ENCODE data around the gene TWSG1.
"Not testable (repeated sequence)": the region's sequence is repeated elsewhere in the genome, so short reads cannot be mapped to it uniquely, and the experiment has no call there.

Gene TWSG1

GRCh38 chr18:9392726-9393125 lies 58.2 kb downstream of the TWSG1 start:
- ATAC-seq (no peak), DNase-seq (no peak)

GRCh38 chr18:9394046-9394445 lies 59.5 kb downstream of the TWSG1 start:
- ATAC-seq: no peak

GRCh38 chr18:9400197-9400596 lies 65.6 kb downstream of the TWSG1 start:
- ATAC-seq: no peak
- no peak for DNase-seq

More at GRCh38 chr18:9394046-9394445, 59.5 kb downstream of the TWSG1 start:
- DNase-seq: no peak

- ATAC-seq: no peak
Measured at GRCh38 chr18:9401176-9401575, 66.6 kb downstream of the TWSG1 start.

GRCh38 chr18:9402358-9403007 lies 67.9 kb downstream of the TWSG1 start:
- not testable (repeated sequence) for DNase-seq, ATAC-seq

More at GRCh38 chr18:9401176-9401575, 66.6 kb downstream of the TWSG1 start:
- DNase-seq: no peak

GRCh38 chr18:9403795-9404564 lies 69.4 kb downstream of the TWSG1 start:
- ATAC-seq (no peak), DNase-seq (no peak)

- ATAC-seq (peak; percentile 36), DNase-seq (peak; percentile 13)
Measured at GRCh38 chr18:9404565-9405060, 70.0 kb downstream of the TWSG1 start.

GRCh38 chr18:9405130-9405529 lies 70.6 kb downstream of the TWSG1 start:
- no peak for ATAC-seq
- no peak for DNase-seq

GRCh38 chr18:9405977-9406376 lies 71.4 kb downstream of the TWSG1 start:
- ATAC-seq: no peak
- no peak for DNase-seq

- ATAC-seq: no peak
- DNase-seq: no peak
Measured at GRCh38 chr18:9410515-9410914, 75.9 kb downstream of the TWSG1 start.

GRCh38 chr18:9413576-9413975 lies 79.0 kb downstream of the TWSG1 start:
- ATAC-seq (no peak), DNase-seq (no peak)

- no peak for ATAC-seq
- no peak for DNase-seq
Measured at GRCh38 chr18:9416563-9417072, 82.0 kb downstream of the TWSG1 start.

- ATAC-seq: no peak
- DNase-seq: no peak
Measured at GRCh38 chr18:9417073-9417851, 82.7 kb downstream of the TWSG1 start.

- ATAC-seq (no peak), DNase-seq (no peak)
Measured at GRCh38 chr18:9418047-9418690, 83.6 kb downstream of the TWSG1 start.

GRCh38 chr18:9419956-9420631 lies 85.5 kb downstream of the TWSG1 start:
- ATAC-seq (no peak), DNase-seq (no peak)

GRCh38 chr18:9421096-9421900 lies 86.7 kb downstream of the TWSG1 start:
- ATAC-seq (no peak), DNase-seq (no peak)

GRCh38 chr18:9421901-9422327 lies 87.3 kb downstream of the TWSG1 start:
- ATAC-seq (no peak), DNase-seq (no peak)

GRCh38 chr18:9422816-9423519 lies 88.4 kb downstream of the TWSG1 start:
- ATAC-seq (no peak), DNase-seq (no peak)

- ATAC-seq, DNase-seq: not testable (repeated sequence)
Measured at GRCh38 chr18:9423648-9424047, 89.1 kb downstream of the TWSG1 start.

- ATAC-seq, DNase-seq: not testable (repeated sequence)
Measured at GRCh38 chr18:9424235-9424634, 89.7 kb downstream of the TWSG1 start.

All from stimulated activated naive CD8-positive, alpha-beta T cell treated with anti-CD3 and anti-CD28 coated beads, Interleukin-15, Interleukin-2, amounts not matched to agents 100 U/mL and 50 U/mL, for 24 hours (primary cell).